ENCODE data around the gene TLX3.

DNA sequence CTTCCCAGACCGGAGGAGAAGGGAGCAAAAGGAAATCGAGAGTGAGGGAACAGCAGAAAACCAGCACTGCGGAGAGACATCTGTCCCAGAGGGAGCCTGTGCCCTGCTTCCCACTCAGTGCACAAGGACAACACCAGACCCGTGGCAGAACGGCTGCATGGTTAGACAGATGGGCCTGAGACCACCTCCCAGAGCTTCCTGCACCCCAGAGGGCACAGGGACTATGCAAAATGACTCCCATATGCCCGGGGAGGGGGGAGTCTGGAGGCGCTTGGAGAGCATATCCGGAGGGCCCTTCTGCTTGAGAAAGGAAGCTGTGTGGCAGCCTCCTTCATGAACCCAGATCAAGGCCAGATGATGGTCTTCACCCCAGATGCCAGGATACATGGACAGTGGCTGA is 26.6 kb downstream of the TLX3 start:
- TF ChIP-seq, protein P1, sequence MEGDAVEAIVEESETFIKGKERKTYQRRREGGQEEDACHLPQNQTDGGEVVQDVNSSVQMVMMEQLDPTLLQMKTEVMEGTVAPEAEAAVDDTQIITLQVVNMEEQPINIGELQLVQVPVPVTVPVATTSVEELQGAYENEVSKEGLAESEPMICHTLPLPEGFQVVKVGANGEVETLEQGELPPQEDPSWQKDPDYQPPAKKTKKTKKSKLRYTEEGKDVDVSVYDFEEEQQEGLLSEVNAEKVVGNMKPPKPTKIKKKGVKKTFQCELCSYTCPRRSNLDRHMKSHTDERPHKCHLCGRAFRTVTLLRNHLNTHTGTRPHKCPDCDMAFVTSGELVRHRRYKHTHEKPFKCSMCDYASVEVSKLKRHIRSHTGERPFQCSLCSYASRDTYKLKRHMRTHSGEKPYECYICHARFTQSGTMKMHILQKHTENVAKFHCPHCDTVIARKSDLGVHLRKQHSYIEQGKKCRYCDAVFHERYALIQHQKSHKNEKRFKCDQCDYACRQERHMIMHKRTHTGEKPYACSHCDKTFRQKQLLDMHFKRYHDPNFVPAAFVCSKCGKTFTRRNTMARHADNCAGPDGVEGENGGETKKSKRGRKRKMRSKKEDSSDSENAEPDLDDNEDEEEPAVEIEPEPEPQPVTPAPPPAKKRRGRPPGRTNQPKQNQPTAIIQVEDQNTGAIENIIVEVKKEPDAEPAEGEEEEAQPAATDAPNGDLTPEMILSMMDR (conservative IDR thresholded peaks at IDR 0.05 in 1 of 2, IDR thresholded peaks at IDR 0.05 in 1 of 2; ENCODE audit: low read depth in 1 of 2, low read length in 2 of 2): no peak
- no peak for TF ChIP-seq EZH2 (IDR thresholded peaks at IDR 0.05; ENCODE audit: low read length, missing control alignments)

Measured in fibroblast of lung (primary cell).